Stomach smooth muscle (tissue), 2 donors: ENCODE results near the gene SF3A2.

Experiments used
- H3K27ac ChIP-seq: one replicate; pipeline ENCODE4 v1.7.0; 2013; ENCODE audit warnings: mild to moderate bottlenecking, low read length, inconsistent platforms
- H3K27me3 ChIP-seq, 2 donors: one replicate each; pipeline ENCODE4 v1.7.0; 2013; ENCODE audit warnings: low read length in 2 of 2; ENCODE audit not compliant: insufficient read depth in 2 of 2, control insufficient read depth in 1 of 2
- H3K36me3 ChIP-seq, 2 donors: one replicate each; pipeline ENCODE4 v1.7.0; 2013; ENCODE audit warnings: low read length in 2 of 2; ENCODE audit not compliant: control insufficient read depth in 2 of 2, insufficient read depth in 2 of 2
- H3K4me1 ChIP-seq: one replicate; pipeline ENCODE4 v1.7.0; 2013; ENCODE audit warnings: low read length; ENCODE audit not compliant: control insufficient read depth, insufficient read depth
- H3K4me3 ChIP-seq, 2 donors: one replicate each; pipeline ENCODE4 v1.7.0; 2013; ENCODE audit warnings: low read length in 2 of 2
- H3K9ac ChIP-seq, 2 donors: one replicate each; pipeline ENCODE4 v1.7.0; 2013; ENCODE audit warnings: low read length in 2 of 2, mild to moderate bottlenecking in 1 of 2
- H3K9me3 ChIP-seq, 2 donors: one replicate each; pipeline ENCODE4 v1.7.0; 2013; ENCODE audit warnings: low read length in 2 of 2; ENCODE audit not compliant: control insufficient read depth in 2 of 2
- donor health status: healthy.
- donor health status: Pancreatic carcinoma.

SF3A2 gene

GRCh38 chr19:2242092-2242537, 5.5 kb downstream of the SF3A2 start:
- Histone ChIP-seq H3K9ac (no peak overlapping the region), H3K36me3 (peaks cover 36 to 40% of the 10 kb centered on the region in 2 donors), H3K27ac (no peak overlapping the region), H3K27me3 (no peaks in the 10 kb centered on the region), H3K9me3 (no peaks in the 10 kb centered on the region), H3K4me3 (no peak overlapping the region), H3K4me1 (peaks cover 39% of the 10 kb centered on the region)

- H3K4me3 ChIP-seq, result no peak overlapping the region
- no peak overlapping the region for H3K9ac ChIP-seq
- H3K27me3 ChIP-seq, result no peaks in the 10 kb centered on the region
- peaks cover 32% of the 10 kb centered on the region for H3K4me1 ChIP-seq
- H3K27ac ChIP-seq, result no peak overlapping the region
- no peaks in the 10 kb centered on the region for H3K9me3 ChIP-seq
- H3K36me3 ChIP-seq, result peaks cover 41 to 45% of the 10 kb centered on the region in 2 donors
Observed at GRCh38 chr19:2242816-2243215, 6.2 kb downstream of the SF3A2 start.

GRCh38 chr19:2243274-2244124, 6.9 kb downstream of the SF3A2 start:
- H3K4me1 ChIP-seq, result peaks cover 26% of the 10 kb centered on the region
- no peak overlapping the region for H3K4me3 ChIP-seq
- H3K27ac ChIP-seq, result no peak overlapping the region
- H3K27me3 ChIP-seq, result no peaks in the 10 kb centered on the region
- H3K9me3 ChIP-seq, result no peaks in the 10 kb centered on the region
- peaks cover 41 to 45% of the 10 kb centered on the region in 2 donors for H3K36me3 ChIP-seq
- no peak overlapping the region for H3K9ac ChIP-seq

GRCh38 chr19:2244125-2244411, 7.4 kb downstream of the SF3A2 start:
- Histone ChIP-seq H3K27ac (no peak overlapping the region), H3K36me3 (peaks cover 41 to 45% of the 10 kb centered on the region in 2 donors), H3K4me1 (peaks cover 20% of the 10 kb centered on the region)

GRCh38 chr19:2244486-2244885, 7.9 kb downstream of the SF3A2 start:
- H3K9ac ChIP-seq, result no peak overlapping the region
- no peak overlapping the region for H3K4me3 ChIP-seq
- peaks cover 0 to 3% of the 10 kb centered on the region in 2 donors for H3K27me3 ChIP-seq
- H3K36me3 ChIP-seq, result peaks cover 41 to 45% of the 10 kb centered on the region in 2 donors
- H3K9me3 ChIP-seq, result no peaks in the 10 kb centered on the region
- H3K4me1 ChIP-seq, result peaks cover 19% of the 10 kb centered on the region
- H3K27ac ChIP-seq, result no peak overlapping the region

More at GRCh38 chr19:2244125-2244411, 7.4 kb downstream of the SF3A2 start:
- Histone ChIP-seq H3K27me3 (no peaks in the 10 kb centered on the region), H3K9ac (no peak overlapping the region), H3K9me3 (no peaks in the 10 kb centered on the region), H3K4me3 (no peak overlapping the region)

GRCh38 chr19:2245273-2245672, 8.6 kb downstream of the SF3A2 start:
- peaks cover 41 to 45% of the 10 kb centered on the region in 2 donors for H3K36me3 ChIP-seq
- H3K4me1 ChIP-seq, result peaks cover 15% of the 10 kb centered on the region
- H3K27me3 ChIP-seq, result peaks cover 5 to 9% of the 10 kb centered on the region in 2 donors
- no peak overlapping the region for H3K27ac ChIP-seq
- no peak overlapping the region for H3K9ac ChIP-seq
- no peaks in the 10 kb centered on the region for H3K9me3 ChIP-seq
- H3K4me3 ChIP-seq, result no peak overlapping the region

- H3K36me3 ChIP-seq, result peaks cover 41 to 45% of the 10 kb centered on the region in 2 donors
- H3K9ac ChIP-seq, result no peak overlapping the region
- peaks cover 11% of the 10 kb centered on the region for H3K4me1 ChIP-seq
- no peak overlapping the region for H3K4me3 ChIP-seq
- H3K9me3 ChIP-seq, result no peaks in the 10 kb centered on the region
- no peak overlapping the region for H3K27ac ChIP-seq
- peaks cover 7 to 17% of the 10 kb centered on the region in 2 donors for H3K27me3 ChIP-seq
Observed at GRCh38 chr19:2246014-2246620, 9.5 kb downstream of the SF3A2 start.

GRCh38 chr19:2246801-2247361, 10.3 kb downstream of the SF3A2 start:
- Histone ChIP-seq H3K4me1 (peaks cover 15% of the 10 kb centered on the region), H3K9me3 (no peaks in the 10 kb centered on the region), H3K27me3 (peaks cover 10 to 25% of the 10 kb centered on the region in 2 donors), H3K9ac (no peak overlapping the region), H3K36me3 (peaks cover 41 to 45% of the 10 kb centered on the region in 2 donors), H3K27ac (no peak overlapping the region), H3K4me3 (no peak overlapping the region)

GRCh38 chr19:2247433-2248101, 10.9 kb downstream of the SF3A2 start:
- Histone ChIP-seq H3K9me3 (no peaks in the 10 kb centered on the region), H3K9ac (no peak overlapping the region), H3K27ac (no peak overlapping the region), H3K36me3 (peaks cover 39 to 45% of the 10 kb centered on the region in 2 donors), H3K4me1 (peaks cover 21% of the 10 kb centered on the region), H3K4me3 (no peak overlapping the region), H3K27me3 (peaks cover 16 to 32% of the 10 kb centered on the region in 2 donors)

GRCh38 chr19:2248136-2249009, 11.7 kb downstream of the SF3A2 start:
- H3K27ac ChIP-seq, result no peak overlapping the region
- peaks cover 29% of the 10 kb centered on the region for H3K4me1 ChIP-seq
- peaks cover 24 to 40% of the 10 kb centered on the region in 2 donors for H3K27me3 ChIP-seq
- H3K4me3 ChIP-seq, result no peak overlapping the region
- H3K9ac ChIP-seq, result no peak overlapping the region
- peaks cover 35 to 42% of the 10 kb centered on the region in 2 donors for H3K36me3 ChIP-seq
- H3K9me3 ChIP-seq, result no peaks in the 10 kb centered on the region
